Activated naive CD4-positive, alpha-beta T cell treated with anti-CD3 and anti-CD28 coated beads, Interleukin-2, amount 50 U/mL, for 16 hours (primary cell): ENCODE measurements around the gene C1orf74.

ENCODE experiments used
- DNase-seq: peaks from one replicate; pipeline ENCODE4 v3.0.0-alpha.2; 2020

Gene C1orf74

GRCh38 chr1:209741889-209742288 is 42.5 kb downstream of the C1orf74 start:
- no peak for DNase-seq

- no peak for DNase-seq
These were observed 43.2 kb downstream of the C1orf74 start for GRCh38 chr1:209741193-209741592.

GRCh38 chr1:209738270-209738669 is 46.1 kb downstream of the C1orf74 start:
- DNase-seq: no peak

GRCh38 chr1:209737118-209737505 is 47.2 kb downstream of the C1orf74 start:
- no peak for DNase-seq

- DNase-seq: no peak
These were observed 47.8 kb downstream of the C1orf74 start for GRCh38 chr1:209736490-209737117.

- no peak for DNase-seq
These were observed 50.8 kb downstream of the C1orf74 start for GRCh38 chr1:209733409-209734192.

GRCh38 chr1:209732725-209733124 is 51.6 kb downstream of the C1orf74 start:
- DNase-seq: no peak

GRCh38 chr1:209729436-209729835 is 54.9 kb downstream of the C1orf74 start:
- DNase-seq: no peak
